K562 (cell line): Measurements from ENCODE around the gene CNKSR3. TPM values are rescaled to one million over a fixed set of nuclear protein-coding genes. Genes with fewer than 3 reads are reported as not detected.

ENCODE experiments used
- ATAC-seq: fragments of 200-7000 bp; cut with Tn5 transposase; 3 replicates; pipeline ENCODE4 v1.9.1; 2020; ENCODE audit warnings: moderate library complexity
- BruUV-seq: library from RNA; stranded (reverse); fragments of 400-500 nt; replicated peaks from 2 replicates; lab custom pipeline; 2021; lab: Mats Ljungman, UMichigan
- CTCF ChIA-PET: fragments of 300-600 bp; formaldehyde crosslinking; extraction: SDS; loops from one replicate; lab custom pipeline; 2021; ENCODE audit warnings: low intra/inter-chr PET ratio; lab: Yijun Ruan, JAX
- POLR2A ChIA-PET: fragments of 300-600, 350-650 bp; sonication (Branson Sonifier 250); formaldehyde crosslinking; extraction: SDS; loops from one replicate; lab custom pipeline; 2021; ENCODE audit warnings: antibody characterized with exemption, inconsistent platforms; lab: Yijun Ruan, JAX
- DNase-seq, 4 experiments: peaks; one replicate each; pipeline versions ENCODE4 v3.0.0 to v3.0.0-alpha.2; 2011 to 2018; ENCODE audit warnings: low spot score in 3 of 4, mixed read lengths in 3 of 4; ENCODE audit errors: extremely low read depth in 1 of 4
- FAIRE-seq: peaks from 2 replicates; lab custom pipeline; 2011; peaks lifted over from hg19 to GRCh38; lab: Jason Lieb, UNC
- H2AFZ ChIP-seq: 2 replicates; pipeline ENCODE4 v1.6.0; 2011; ENCODE audit warnings: low read depth, low read length, control low read depth, inconsistent platforms
- H3K27ac ChIP-seq: fragments of 200-600 bp; 3 replicates; pipeline ENCODE4 v1.8.0; 2011; ENCODE audit warnings: low read depth, mild to moderate bottlenecking, control low read depth, inconsistent platforms, low read length, moderate library complexity, mixed read lengths; ENCODE audit errors: extremely low read depth
- H3K27me3 ChIP-seq, 2 experiments: fragments of 300-600 bp in 1 of 2; 2 replicates in 1 of 2; 3 replicates in 1 of 2; pipeline versions ENCODE4 v1.6.0 to v1.8.0; 2011; ENCODE audit warnings: inconsistent platforms in 2 of 2, low read length in 2 of 2, mild to moderate bottlenecking in 1 of 2, mixed read lengths in 1 of 2, moderate library complexity in 1 of 2; ENCODE audit not compliant: control insufficient read depth in 2 of 2, insufficient read depth in 2 of 2
- H3K36me3 ChIP-seq: fragments of 300-600 bp; 3 replicates; pipeline ENCODE4 v1.8.0; 2011; ENCODE audit warnings: mild to moderate bottlenecking, low read length, inconsistent platforms; ENCODE audit not compliant: control insufficient read depth, insufficient read depth
- H3K4me1 ChIP-seq, 2 experiments: fragments of 200-600 bp in 1 of 2; replicated peaks in 1 of 2; 2 replicates in 1 of 2; 3 replicates in 1 of 2; pipeline versions ENCODE4 v1.5.1 to v1.8.0; 2011; ENCODE audit warnings: inconsistent platforms in 2 of 2, low read length in 2 of 2, mild to moderate bottlenecking in 1 of 2, mixed read lengths in 1 of 2, moderate library complexity in 1 of 2; ENCODE audit not compliant: control insufficient read depth in 2 of 2, insufficient read depth in 2 of 2
- H3K4me2 ChIP-seq: 2 replicates; pipeline ENCODE4 v1.6.1; 2011; ENCODE audit warnings: low read length, control low read depth, inconsistent platforms, mixed read lengths; ENCODE audit not compliant: insufficient read depth
- H3K4me3 ChIP-seq: fragments of 200-600 bp; sonication (generic), shearing (Covaris generic); 2 replicates; pipeline ENCODE4 v1.5.1; 2016; ENCODE audit warnings: control low read depth, inconsistent platforms
- H3K79me2 ChIP-seq: fragments of 200-600 bp; 3 replicates; pipeline ENCODE4 v1.8.0; 2011; ENCODE audit warnings: low read length, inconsistent platforms; ENCODE audit not compliant: control insufficient read depth, insufficient read depth
- H3K9ac ChIP-seq, 2 experiments: 2 replicates each; pipeline versions ENCODE4 v1.6.0 to v1.6.1; 2011; ENCODE audit warnings: low read depth in 2 of 2, low read length in 2 of 2, control low read depth in 1 of 2, inconsistent platforms in 1 of 2, mild to moderate bottlenecking in 1 of 2, mixed read lengths in 1 of 2; ENCODE audit not compliant: insufficient read depth in 1 of 2
- H3K9me1 ChIP-seq: one replicate; pipeline ENCODE4 v1.6.0; 2011; ENCODE audit warnings: inconsistent platforms, mild to moderate bottlenecking, low read length, moderate library complexity; ENCODE audit not compliant: control insufficient read depth, insufficient read depth
- H3K9me3 ChIP-seq: replicated peaks from 2 replicates; pipeline ENCODE4 v1.5.1; 2011; ENCODE audit warnings: low read depth, low read length, inconsistent platforms; ENCODE audit not compliant: control insufficient read depth, insufficient read depth
- H4K20me1 ChIP-seq: replicated peaks from 2 replicates; pipeline ENCODE4 v1.6.1; 2011; ENCODE audit warnings: low read length, inconsistent platforms, mixed read lengths; ENCODE audit not compliant: control insufficient read depth, insufficient read depth
- ARHGAP35 ChIP-seq: fragments of 450-650 bp; IDR thresholded peaks from 2 replicates; pipeline ENCODE4 v1.6.1; 2018; ENCODE audit not compliant: partially characterized antibody
- BDP1 ChIP-seq: IDR thresholded peaks from 3 replicates; pipeline ENCODE4 v1.6.1; 2011; ENCODE audit not compliant: insufficient read length, insufficient read depth
- CCAR2 ChIP-seq: fragments of 200-400 bp; formaldehyde crosslinking; IDR thresholded peaks from 2 replicates; pipeline ENCODE4 v1.6.1; 2017; ENCODE audit warnings: mild to moderate bottlenecking, low read depth, low read length
- FOXJ3 ChIP-seq: sonication (generic); formaldehyde crosslinking; IDR thresholded peaks from 2 replicates; pipeline ENCODE4 v1.4.0; 2020; ENCODE audit warnings: mild to moderate bottlenecking, missing genetic modification reagents
- MYBL2 ChIP-seq, 2 experiments: fragments of 450-650 bp in 1 of 2; sonication (generic) in 1 of 2; formaldehyde crosslinking in 1 of 2; IDR thresholded peaks; 2 replicates each; pipeline versions ENCODE4 v1.6.1 to v1.8.1; 2017 to 2022; ENCODE audit warnings: borderline replicate concordance in 1 of 2, inconsistent platforms in 1 of 2, low read depth in 1 of 2, mild to moderate bottlenecking in 1 of 2, missing genetic modification reagents in 1 of 2, moderate library complexity in 1 of 2
- PRPF4 ChIP-seq: fragments of 200-400 bp; formaldehyde crosslinking; IDR thresholded peaks from one replicate; pipeline ENCODE4 v1.6.1; 2017; ENCODE audit warnings: low read length, low read depth, mild to moderate bottlenecking; ENCODE audit not compliant: insufficient read depth, poor library complexity, severe bottlenecking
- PTRF ChIP-seq: fragments of 450-650 bp; IDR thresholded peaks from 2 replicates; pipeline ENCODE4 v1.6.1; 2016; ENCODE audit warnings: mild to moderate bottlenecking, missing genetic modification characterization, missing compliant biosample characterization
- RBFOX2 ChIP-seq: fragments of 200-400 bp; formaldehyde crosslinking; IDR thresholded peaks from 2 replicates; pipeline ENCODE4 v1.6.1; 2017; ENCODE audit warnings: low read depth, mild to moderate bottlenecking, low read length, moderate library complexity
- TCF7 ChIP-seq: sonication (generic); IDR thresholded peaks from 2 replicates; pipeline ENCODE4 v1.6.1; 2016; ENCODE audit warnings: antibody characterized with exemption, borderline replicate concordance
- THAP12 ChIP-seq: fragments of 250-450 bp; sonication (Bioruptor Pico); IDR thresholded peaks from 2 replicates; pipeline ENCODE4 v1.9.0; 2021; ENCODE audit warnings: mild to moderate bottlenecking, inconsistent platforms
- ZNF75A ChIP-seq: fragments of 450-650 bp; formaldehyde crosslinking; IDR thresholded peaks from 2 replicates; pipeline ENCODE4 v1.4.0; 2020; ENCODE audit warnings: mild to moderate bottlenecking
- ZNF780A ChIP-seq: fragments of 250-450 bp; sonication (Bioruptor Pico); IDR thresholded peaks from 2 replicates; pipeline ENCODE4 v1.5.0; 2021; ENCODE audit warnings: mild to moderate bottlenecking
- WGBS: fragments of 100-300 bp; shearing (Covaris generic); methylation state at CpG from one replicate; pipeline ENCODE4 v1.1.6; 2016; ENCODE audit warnings: low coverage, mixed read lengths; ENCODE audit not compliant: insufficient coverage; ENCODE audit errors: missing lambda C conversion rate; 5-methylcytosine and 5-hydroxymethylcytosine counted together
- in situ Hi-C: fragments of 300-500 bp; cut with MboI; formaldehyde crosslinking; loops from 4 replicates; pipeline ENCODE4 v1.15.0; 2018; ENCODE audit warnings: inconsistent platforms, mixed read lengths
- intact Hi-C: fragments of 100-400 bp; cut with micrococcal nuclease; formaldehyde crosslinking; loops from 2 replicates; pipeline ENCODE4 v1.14.2; 2022
- polyA plus RNA-seq, 8 experiments: library from polyadenylated mRNA; depleted of rRNA in 4 of 8; stranded (reverse) in 5 of 8; unstranded in 3 of 8; fragments of >200 nt; fragmentation: Nextera tagmentation in 2 of 8; fragmentation: Illumina TruSeq in 1 of 8; extraction: Ambion mirVana in 2 of 8; extraction: Trizol in 1 of 8; gene quantifications; 2 replicates each; pipeline versions ENCODE4 v1.2.1 to v1.2.3, GENCODE V29; 2011 to 2014; ENCODE audit warnings: inconsistent platforms in 1 of 8, missing spikeins in 1 of 8
- total RNA-seq, 7 experiments: library from RNA; depleted of rRNA in 6 of 7; stranded (reverse); fragments of >200 nt in 6 of 7; fragmentation: Illumina TruSeq in 2 of 7; extraction: Trizol in 2 of 7; gene quantifications; 2 replicates each; pipeline versions ENCODE4 v1.2.1 to v1.2.3, GENCODE V29; 2011 to 2021; ENCODE audit warnings: low replicate concordance in 1 of 7
- TF ChIP-seq, protein P1 (sequence below): fragments of 450-650 bp; IDR thresholded peaks from 2 replicates; pipeline ENCODE4 v1.6.1; 2017; ENCODE audit warnings: antibody characterized with exemption

Gene CNKSR3
- total and polyA plus RNA-seq, 9 of the 15 experiments (the other 6 are each of a cell fraction or from before 2014, with no cell fraction given): 4.5 to 29.6 (median 9.5) TPM

GRCh38 chr6:154395878-154396277 is 114.6 kb downstream of the CNKSR3 start:
- Histone ChIP-seq H3K4me3 (no peak overlapping the region), H3K36me3 (peaks cover 11% of the 10 kb centered on the region; the same call in 2 of the 3 replicates), H3K27me3 (no peaks in the 10 kb centered on the region), H2AFZ (no peak overlapping the region), H3K9me3 (no peaks in the 10 kb centered on the region)
- FAIRE-seq: no peak
- CTCF ChIA-PET: no interaction called here
- TF ChIP-seq TCF7 (no peak), ARHGAP35 (no peak), CCAR2 (no peak)
- TF ChIP-seq, all 486 proteins: peak for 0
- intact Hi-C loops: no loop called here
- Histone ChIP-seq H3K4me2 (no peak overlapping the region), H3K4me1 (no peaks in the 10 kb centered on the region; a peak in 1 of 5 replicates), H3K9ac (no peak overlapping the region), H4K20me1 (no peaks in the 10 kb centered on the region), H3K9me1 (no peaks in the 10 kb centered on the region), H3K27ac (no peak overlapping the region), H3K79me2 (no peaks in the 10 kb centered on the region)
- BruUV-seq: no TSS peak
- no peak for ATAC-seq
- POLR2A ChIA-PET: no interaction called here
- DNase-seq: no peak
- WGBS: 85% methylated on average over 6 of the region's 6 CpGs
- in situ Hi-C loops: no loop called here

- CTCF ChIA-PET: no interaction called here
- TF ChIP-seq MYBL2 (IDR thresholded peaks at IDR 0.05; ENCODE audit: low read depth) (no peak), MYBL2 (CRISPR knock-in tag; IDR thresholded peaks at IDR 0.05; ENCODE audit: borderline replicate concordance) (no peak), FOXJ3 (CRISPR knock-in tag) (no peak), THAP12 (CRISPR knock-in tag) (no peak), ZNF780A (CRISPR knock-in tag) (no peak), ZNF75A (CRISPR knock-in tag) (no peak), BDP1 (no peak), PTRF (tag) (no peak), RBFOX2 (no peak), PRPF4 (no peak)
- TF ChIP-seq, protein P1, sequence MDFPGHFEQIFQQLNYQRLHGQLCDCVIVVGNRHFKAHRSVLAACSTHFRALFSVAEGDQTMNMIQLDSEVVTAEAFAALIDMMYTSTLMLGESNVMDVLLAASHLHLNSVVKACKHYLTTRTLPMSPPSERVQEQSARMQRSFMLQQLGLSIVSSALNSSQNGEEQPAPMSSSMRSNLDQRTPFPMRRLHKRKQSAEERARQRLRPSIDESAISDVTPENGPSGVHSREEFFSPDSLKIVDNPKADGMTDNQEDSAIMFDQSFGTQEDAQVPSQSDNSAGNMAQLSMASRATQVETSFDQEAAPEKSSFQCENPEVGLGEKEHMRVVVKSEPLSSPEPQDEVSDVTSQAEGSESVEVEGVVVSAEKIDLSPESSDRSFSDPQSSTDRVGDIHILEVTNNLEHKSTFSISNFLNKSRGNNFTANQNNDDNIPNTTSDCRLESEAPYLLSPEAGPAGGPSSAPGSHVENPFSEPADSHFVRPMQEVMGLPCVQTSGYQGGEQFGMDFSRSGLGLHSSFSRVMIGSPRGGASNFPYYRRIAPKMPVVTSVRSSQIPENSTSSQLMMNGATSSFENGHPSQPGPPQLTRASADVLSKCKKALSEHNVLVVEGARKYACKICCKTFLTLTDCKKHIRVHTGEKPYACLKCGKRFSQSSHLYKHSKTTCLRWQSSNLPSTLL: no peak
These were observed 115.2 kb downstream of the CNKSR3 start for GRCh38 chr6:154395316-154395715.

More at GRCh38 chr6:154395316-154395715, 115.2 kb downstream of the CNKSR3 start:
- Histone ChIP-seq H4K20me1 (no peaks in the 10 kb centered on the region), H3K4me3 (no peak overlapping the region), H3K4me2 (no peak overlapping the region), H3K79me2 (no peaks in the 10 kb centered on the region), H3K9ac (no peak overlapping the region), H3K9me1 (no peaks in the 10 kb centered on the region), H3K9me3 (no peaks in the 10 kb centered on the region), H3K4me1 (no peaks in the 10 kb centered on the region; a peak in 1 of 5 replicates), H3K36me3 (peaks cover 8% of the 10 kb centered on the region; the same call in 2 of the 3 replicates), H2AFZ (no peak overlapping the region), H3K27me3 (no peaks in the 10 kb centered on the region), H3K27ac (no peak overlapping the region)
- DNase-seq (no peak), ATAC-seq (no peak), FAIRE-seq (no peak)
- intact Hi-C loops: no loop called here
- in situ Hi-C loops: no loop called here
- POLR2A ChIA-PET: no interaction called here
- BruUV-seq: no TSS peak
